ENCODE measurements around the gene GSE1. TPM values are rescaled to one million over a fixed set of nuclear protein-coding genes. Genes with fewer than 3 reads are reported as not detected.
A peak's percentile ranks its signal among the peaks of the same experiment; 100 is the strongest.

The GSE1 gene
- total and polyA plus RNA-seq, 9 of the 15 experiments (the other 6 are each of a cell fraction or from before 2014, with no cell fraction given), result 12.2 to 244 (median 57.9) TPM

DNA sequence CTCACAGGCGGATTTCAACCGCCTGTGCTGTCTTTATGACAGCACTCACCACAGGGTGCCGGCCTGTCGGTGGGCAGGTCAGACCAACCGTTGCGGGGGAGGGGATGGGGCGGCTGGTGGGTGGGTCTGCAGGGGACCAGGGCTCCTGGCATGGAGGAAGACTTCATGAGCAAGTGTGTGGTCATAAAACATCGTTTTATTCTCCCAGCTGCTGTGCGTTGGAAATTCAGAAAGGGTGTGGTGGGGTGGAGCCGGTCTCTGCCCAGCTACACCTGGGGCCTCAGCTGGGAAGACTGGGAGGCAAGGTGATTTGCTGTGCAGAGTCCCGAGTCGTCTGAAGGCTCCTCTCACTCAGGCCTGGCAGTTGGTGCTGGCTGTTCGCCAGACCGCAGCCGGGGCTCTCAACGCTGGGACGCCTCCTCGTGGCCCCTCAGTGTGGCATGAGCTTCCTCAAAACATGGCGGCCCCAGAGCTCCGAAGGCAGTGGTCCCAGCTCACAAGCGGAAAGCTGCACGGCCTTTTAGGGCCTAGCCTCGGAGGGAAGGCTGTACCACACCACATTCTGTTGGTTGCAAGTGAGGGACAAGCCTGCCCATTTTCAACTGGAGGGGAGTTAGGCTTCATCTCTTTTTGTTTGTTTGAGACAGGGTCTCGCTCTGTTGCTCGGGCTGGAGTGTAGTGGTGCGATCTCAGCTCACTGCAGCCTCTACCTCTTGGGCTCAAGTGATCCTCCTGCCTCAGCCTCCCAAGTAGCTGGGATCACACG lies 45.8 kb upstream of the GSE1 start (continued):
- TF ChIP-seq HMGN3 (IDR thresholded peaks at IDR 0.05; ENCODE audit: borderline replicate concordance, extremely low read depth, insufficient read length, low read depth, low read length), result peak; percentile 86
- TF ChIP-seq JUNB (CRISPR knock-in tag; conservative IDR thresholded peaks at IDR 0.05), result no peak
- TF ChIP-seq ZNF592 (IDR thresholded peaks at IDR 0.05), result no peak
- peak; percentile 69; the same call in 1 of the 2 replicates for TF ChIP-seq ZNF740 (CRISPR knock-in tag; IDR thresholded peaks at IDR 0.05)
- peak in 1 of 2 experiments; percentile 80; a peak in 3 of 4 replicates for TF ChIP-seq ZNF740 (tag; IDR thresholded peaks at IDR 0.05)
- TF ChIP-seq, protein P1, sequence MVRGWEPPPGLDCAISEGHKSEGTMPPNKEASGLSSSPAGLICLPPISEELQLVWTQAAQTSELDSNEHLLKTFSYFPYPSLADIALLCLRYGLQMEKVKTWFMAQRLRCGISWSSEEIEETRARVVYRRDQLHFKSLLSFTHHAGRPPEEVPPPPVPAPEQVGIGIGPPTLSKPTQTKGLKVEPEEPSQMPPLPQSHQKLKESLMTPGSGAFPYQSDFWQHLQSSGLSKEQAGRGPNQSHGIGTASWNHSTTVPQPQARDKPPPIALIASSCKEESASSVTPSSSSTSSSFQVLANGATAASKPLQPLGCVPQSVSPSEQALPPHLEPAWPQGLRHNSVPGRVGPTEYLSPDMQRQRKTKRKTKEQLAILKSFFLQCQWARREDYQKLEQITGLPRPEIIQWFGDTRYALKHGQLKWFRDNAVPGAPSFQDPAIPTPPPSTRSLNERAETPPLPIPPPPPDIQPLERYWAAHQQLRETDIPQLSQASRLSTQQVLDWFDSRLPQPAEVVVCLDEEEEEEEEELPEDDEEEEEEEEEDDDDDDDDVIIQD (CRISPR knock-in tag; IDR thresholded peaks at IDR 0.05), result peak; percentile 79; the same call in 1 of the 2 replicates
- TF ChIP-seq, protein P2, sequence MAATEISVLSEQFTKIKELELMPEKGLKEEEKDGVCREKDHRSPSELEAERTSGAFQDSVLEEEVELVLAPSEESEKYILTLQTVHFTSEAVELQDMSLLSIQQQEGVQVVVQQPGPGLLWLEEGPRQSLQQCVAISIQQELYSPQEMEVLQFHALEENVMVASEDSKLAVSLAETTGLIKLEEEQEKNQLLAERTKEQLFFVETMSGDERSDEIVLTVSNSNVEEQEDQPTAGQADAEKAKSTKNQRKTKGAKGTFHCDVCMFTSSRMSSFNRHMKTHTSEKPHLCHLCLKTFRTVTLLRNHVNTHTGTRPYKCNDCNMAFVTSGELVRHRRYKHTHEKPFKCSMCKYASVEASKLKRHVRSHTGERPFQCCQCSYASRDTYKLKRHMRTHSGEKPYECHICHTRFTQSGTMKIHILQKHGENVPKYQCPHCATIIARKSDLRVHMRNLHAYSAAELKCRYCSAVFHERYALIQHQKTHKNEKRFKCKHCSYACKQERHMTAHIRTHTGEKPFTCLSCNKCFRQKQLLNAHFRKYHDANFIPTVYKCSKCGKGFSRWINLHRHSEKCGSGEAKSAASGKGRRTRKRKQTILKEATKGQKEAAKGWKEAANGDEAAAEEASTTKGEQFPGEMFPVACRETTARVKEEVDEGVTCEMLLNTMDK (IDR thresholded peaks at IDR 0.05; ENCODE audit: borderline replicate concordance, insufficient read depth, low read depth, low read length, poor library complexity, severe bottlenecking), result peak; percentile 96
- TF ChIP-seq HCFC1 (IDR thresholded peaks at IDR 0.05; ENCODE audit: low read depth, low read length), result peak; percentile 56; the same call in 1 of the 2 replicates
- TF ChIP-seq ZNF436 (CRISPR knock-in tag; IDR thresholded peaks at IDR 0.05), result no peak
- TF ChIP-seq MIER1 (IDR thresholded peaks at IDR 0.05; ENCODE audit: low read depth), result 0 out of 2 replicates have a peak, but pooled peaks have one; percentile 36
- TF ChIP-seq SMARCA4 (IDR thresholded peaks at IDR 0.05), result peak; percentile 74; the same call in 1 of the 2 replicates
- peak; percentile 49; the same call in 1 of the 2 replicates for TF ChIP-seq SOX6 (IDR thresholded peaks at IDR 0.05)
- TF ChIP-seq, protein P3, sequence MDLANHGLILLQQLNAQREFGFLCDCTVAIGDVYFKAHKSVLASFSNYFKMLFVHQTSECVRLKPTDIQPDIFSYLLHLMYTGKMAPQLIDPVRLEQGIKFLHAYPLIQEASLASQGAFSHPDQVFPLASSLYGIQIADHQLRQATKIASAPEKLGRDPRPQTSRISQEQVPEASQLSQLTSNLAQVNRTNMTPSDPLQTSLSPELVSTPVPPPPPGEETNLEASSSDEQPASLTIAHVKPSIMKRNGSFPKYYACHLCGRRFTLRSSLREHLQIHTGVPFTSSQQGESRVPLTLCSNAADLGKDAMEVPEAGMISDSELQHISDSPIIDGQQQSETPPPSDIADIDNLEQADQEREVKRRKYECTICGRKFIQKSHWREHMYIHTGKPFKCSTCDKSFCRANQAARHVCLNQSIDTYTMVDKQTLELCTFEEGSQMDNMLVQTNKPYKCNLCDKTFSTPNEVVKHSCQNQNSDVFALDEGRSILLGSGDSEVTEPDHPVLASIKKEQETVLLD (IDR thresholded peaks at IDR 0.05), result peak; percentile 51; the same call in 1 of the 2 replicates
- no peak for TF ChIP-seq GATA2 (CRISPR knock-in tag; IDR thresholded peaks at IDR 0.05)
- peak; percentile 51 for TF ChIP-seq MEIS2 (IDR thresholded peaks at IDR 0.05; ENCODE audit: partially characterized antibody)
